ENCODE data around the gene YTHDC2.

Gene YTHDC2

DNA sequence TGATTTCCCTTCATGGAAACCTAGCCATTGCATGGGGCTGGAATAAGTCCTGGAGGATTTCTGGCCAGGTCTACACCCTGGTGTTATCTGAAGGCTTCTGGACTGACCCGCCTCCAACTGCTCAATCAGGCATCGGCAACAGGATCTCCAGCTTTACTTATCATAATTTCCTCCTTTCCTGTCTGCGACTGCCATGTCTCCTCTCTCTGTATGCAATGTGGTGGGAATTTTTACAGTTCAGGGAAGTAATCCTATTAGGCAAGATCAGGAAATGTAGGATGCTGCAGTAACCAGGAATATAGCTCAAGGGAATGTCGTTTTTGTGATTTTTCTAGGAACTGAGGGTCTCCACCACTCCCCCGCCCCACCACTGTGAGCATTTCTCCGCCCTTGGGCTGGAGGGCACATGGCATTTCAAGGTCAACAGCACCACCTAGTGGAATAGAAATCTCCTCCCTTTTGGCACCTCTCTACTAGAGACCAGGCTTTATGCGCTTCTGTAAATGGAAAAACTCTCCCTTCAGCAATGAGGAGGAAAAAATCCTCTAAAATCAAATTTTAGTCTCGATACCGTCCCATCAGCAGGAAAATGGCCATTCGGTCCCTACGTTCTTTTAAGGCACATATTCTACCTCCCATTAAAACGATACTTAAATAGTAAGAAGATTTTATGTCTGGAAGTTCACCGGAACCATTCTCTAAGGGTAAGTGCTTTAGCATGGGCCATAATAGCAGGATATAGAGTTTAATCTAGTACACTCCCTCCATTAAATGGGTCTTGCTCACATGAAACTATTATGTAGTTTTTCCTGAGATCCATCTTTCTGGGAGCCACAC is 93.0 kb downstream of the YTHDC2 start:
- peak; percentile 19 for DNase-seq

DNA sequence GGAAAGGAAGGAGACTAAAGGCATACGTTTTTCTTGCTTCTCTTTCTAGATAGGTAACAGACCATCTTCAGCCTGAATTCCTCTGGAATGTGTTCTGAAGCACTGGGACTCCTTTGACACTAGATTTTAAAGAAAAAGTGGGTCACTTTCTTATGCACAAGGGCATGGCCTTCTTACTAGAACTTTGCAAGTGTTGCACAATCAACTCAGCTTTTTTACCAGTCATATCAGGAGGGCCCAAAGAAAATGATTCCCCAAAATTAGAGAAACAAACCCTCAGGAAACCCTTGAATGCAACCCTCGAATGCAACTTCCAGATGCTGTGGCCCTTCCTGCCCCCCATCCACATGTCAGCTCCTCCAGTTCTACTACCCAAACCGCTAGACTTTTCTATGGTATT is 93.9 kb downstream of the YTHDC2 start:
- DNase-seq, result no peak

DNA sequence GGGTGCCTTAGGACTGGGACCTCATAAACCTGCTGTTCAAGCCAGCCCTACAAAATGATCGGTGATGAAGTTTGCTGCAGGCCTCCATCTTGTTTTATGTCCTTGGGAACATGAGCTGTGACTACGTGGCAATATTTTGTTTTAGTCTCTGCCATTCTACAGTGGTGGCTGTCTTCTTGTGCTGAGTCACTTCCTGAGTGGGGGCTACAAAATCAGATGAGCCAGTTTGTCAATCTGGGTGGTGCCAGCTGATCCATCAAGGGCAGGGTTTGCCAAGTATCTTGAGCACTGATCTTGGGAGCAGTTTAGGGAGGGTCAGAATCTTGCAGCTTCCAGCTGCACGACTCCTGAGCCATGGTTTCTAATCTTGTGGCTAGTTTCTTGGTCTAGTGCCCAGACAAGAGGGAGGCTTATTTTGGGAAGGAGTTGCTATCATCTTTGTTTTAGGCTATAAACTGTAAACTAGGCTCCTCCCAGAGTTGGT is 94.7 kb downstream of the YTHDC2 start:
- DNase-seq, result no peak

DNA sequence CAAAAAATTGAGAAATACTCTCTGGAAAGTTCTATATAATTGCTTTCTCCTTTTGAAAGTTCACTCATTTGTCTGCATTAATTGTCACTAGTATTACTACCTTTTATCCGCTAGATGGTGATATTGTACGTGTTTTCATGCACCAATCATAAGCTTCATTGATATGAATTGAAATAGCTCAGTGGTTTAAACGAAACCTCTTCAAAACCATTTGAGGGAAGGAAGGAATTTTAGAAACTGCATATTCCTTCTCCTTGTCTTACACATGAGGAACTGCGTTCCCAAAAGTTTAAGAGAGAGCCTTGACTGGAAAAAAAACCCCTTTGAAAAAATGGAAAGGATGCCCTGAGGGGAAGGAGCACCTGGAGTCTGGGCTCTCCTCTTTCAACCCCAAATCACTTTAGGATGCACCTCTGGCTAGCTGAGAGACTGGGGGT is 98.6 kb downstream of the YTHDC2 start:
- DNase-seq, result no peak

DNA sequence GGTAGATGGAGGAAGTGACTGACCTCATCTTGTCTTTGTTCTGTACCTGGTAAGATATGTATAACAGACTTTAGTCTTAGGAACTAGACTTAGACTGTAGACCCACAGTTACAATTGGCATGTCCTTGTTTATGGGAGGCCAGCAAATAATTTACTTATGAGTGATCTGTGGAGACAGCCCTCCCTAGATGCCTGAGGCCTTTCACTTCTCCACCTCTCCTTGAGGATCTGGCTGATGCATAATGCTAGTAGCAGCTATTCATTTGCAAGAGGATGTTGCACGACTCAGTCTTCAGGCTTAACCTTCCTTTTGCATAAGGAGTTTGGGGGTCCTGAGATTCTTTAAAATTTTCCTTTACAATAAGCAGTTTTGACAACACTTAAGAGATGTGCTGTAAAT is 100.7 kb downstream of the YTHDC2 start:
- no peak for DNase-seq

DNA sequence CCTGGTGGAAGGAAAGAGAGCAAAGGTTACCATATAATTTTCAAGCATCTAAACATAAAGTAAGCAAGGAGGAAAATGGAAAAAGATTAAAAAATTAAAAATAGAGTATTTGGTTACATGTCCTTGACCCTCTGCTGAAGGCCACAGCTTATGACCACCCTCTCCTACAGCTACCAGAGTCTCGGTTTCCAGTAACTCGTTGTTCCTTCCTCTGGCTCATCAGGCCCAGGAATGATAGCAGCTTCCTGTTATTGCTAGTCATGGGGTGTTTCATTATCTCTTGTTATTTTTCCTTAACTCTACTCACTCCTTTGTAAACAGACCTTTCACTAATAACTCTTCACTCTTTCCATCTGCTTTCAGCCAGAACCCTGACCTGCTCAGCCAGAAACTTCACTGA is 102.2 kb downstream of the YTHDC2 start:
- no peak for DNase-seq

DNA sequence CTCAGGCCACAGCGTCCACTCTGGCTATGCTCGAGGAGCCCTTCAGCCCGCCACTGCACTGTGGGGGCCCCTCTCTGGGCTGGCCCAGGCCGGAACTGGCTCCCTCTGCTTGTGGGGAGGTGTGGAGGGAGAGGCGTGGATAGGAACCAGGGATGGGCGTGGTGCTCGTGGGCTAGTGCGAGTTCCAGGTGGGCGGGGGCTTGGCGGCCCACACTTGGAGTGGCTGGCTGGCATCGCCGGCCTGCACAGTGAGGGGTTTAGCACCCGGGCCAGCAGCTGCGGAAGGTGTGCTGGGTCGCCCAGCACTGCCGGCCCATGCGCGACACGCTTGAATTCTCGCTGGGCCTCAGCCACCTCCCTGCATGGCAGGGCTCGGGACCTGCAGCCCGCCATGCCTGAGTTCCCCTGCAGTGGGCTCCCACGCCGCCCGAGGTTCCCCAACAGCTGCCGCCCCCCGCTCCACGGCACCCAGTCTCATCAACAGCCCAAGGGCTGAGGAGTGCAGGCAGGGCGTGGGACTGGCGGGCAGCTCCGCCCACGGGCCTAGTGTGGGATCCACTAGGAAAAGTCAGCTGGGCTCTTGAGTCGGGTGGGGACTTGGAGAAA is 103.8 kb downstream of the YTHDC2 start:
- no peak for DNase-seq

DNA sequence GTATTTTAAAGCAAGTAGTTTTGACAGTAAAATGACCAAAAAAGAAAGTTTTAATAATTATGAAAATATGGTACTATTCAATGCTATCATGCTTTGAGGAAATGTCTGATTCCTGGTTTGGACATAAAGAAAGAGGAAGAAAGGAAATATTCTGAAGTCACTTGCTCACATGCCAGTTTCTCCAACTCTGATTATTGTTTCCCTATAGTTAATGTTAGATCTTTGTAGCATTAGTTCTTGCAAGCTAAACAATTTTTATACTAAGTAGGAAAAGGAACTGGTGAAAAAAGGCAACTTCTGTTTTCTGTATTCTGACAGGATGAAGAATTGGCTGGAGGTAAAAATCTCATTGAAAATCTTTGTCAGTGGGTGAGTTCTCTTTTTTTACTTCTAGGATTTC is 119.5 kb downstream of the YTHDC2 start:
- DNase-seq, result no peak

DNA sequence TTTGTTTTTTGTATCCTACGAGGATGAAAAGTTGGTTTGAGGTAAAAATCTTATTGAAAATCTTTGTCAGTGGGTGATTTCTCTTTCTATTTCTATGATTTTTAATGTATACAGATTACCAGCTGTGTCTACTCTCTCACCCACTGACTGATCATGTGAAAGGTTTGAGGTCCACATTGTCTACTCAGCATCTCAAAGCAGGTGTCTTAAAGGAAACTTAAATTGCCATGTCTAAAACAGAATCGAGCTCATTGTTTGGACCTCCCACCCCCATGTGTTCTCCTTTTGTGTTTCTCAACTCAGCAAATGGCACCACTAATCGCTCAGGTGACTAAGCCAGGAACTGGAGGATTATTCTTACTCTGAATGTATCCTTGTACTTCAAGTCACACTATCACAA is 121.5 kb downstream of the YTHDC2 start:
- no peak for DNase-seq

DNA sequence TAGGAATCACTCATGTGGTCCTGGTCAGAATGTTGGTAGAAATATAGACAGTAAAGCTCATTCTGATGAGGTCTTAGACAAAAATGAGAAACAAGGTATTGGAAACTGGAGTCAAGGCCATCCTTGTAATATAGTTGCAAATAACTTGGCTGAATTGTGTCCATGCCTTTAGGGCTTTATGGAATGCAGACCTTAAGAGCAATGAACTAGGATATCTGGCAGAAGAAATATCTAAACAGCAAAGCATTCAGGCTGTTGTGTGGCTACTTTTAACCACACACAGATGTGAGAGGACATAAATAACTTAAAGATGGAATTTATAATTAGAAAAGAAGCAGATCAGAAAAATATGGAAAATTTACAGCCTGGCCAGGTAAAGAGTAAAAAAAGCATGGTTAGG is 128.2 kb downstream of the YTHDC2 start:
- DNase-seq, result no peak

Measured in NCI-H2081 treated with DMSO at 0.1 percent for 48 hours (cell line).